D721Med (cell line): Measurements from ENCODE around the gene DZIP3.

Experiments
- DNase-seq: peaks from one replicate; pipeline ENCODE4 v3.0.0; 2011; ENCODE audit warnings: low spot score; ENCODE audit not compliant: insufficient read length
- FAIRE-seq: peaks from 2 replicates; lab custom pipeline; 2011; peaks lifted over from hg19 to GRCh38; lab: Jason Lieb, UNC
- CTCF ChIP-seq: IDR thresholded peaks from 2 replicates; pipeline ENCODE4 v1.5.1; 2012; ENCODE audit warnings: mild to moderate bottlenecking, control low read depth; ENCODE audit not compliant: insufficient read depth; ENCODE audit errors: missing control alignments

Gene DZIP3

DNA sequence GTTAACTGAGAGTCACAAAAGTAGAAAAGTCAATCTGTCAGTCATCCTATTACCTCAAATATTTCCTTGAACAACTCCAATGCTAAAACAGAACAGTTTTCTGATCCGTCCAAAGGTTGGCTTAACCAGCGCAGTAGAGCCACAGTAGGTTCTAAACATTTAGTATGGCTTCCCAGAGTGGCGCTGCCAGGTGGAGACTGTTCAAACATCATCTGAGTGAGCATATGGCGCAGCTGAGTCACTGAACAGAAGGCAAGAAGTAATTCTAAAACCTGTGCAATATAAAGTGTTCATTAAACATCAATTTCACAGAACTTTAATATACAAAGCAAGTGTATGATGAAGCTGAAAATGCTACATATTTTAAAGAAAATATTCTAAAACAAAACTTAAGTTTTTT, 20.2 kb upstream of the DZIP3 start:
- no peak for DNase-seq
- no peak for FAIRE-seq
- no peak for TF ChIP-seq CTCF

DNA sequence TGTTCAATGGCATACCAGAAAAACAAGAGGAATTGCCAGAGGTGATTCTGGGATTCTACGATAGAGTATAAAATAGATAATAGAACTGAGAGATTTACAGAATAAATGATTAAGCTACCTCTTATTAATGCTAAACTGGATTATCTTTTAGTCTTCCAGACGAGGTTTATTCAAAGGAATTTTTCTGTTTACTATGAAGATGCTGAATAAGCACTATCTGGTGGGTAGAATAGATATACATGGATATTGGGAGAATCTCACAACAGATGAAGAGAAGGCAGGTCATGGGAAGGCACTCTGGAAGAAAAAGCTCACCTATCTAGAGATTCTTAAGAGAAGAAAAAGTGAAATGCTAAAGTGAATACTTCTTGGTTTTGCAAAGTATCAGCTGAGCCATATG, 11.5 kb upstream of the DZIP3 start:
- DNase-seq (no peak), FAIRE-seq (no peak)
- no peak for TF ChIP-seq CTCF

DNA sequence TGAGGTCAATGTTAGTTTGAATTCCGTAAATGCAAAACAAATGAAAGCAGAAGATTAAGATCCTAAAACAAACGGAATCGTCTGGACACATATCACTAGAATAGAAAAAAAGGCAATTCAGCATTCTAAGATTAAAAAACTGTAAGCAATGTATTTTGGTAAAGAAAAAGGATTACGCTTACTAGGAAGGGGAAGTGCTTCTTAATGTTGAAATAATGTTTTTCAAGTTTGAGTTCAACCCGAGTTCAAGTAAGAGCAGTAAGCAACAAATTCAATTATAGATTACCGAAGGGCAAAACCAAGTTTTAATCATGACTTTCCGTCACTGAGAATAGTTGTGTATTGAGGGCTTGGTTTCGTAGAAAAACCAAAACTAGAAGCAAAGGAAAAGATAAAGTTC, 921 bp upstream of the DZIP3 start:
- FAIRE-seq: no peak
- TF ChIP-seq CTCF: no peak
- no peak for DNase-seq

- no peak for TF ChIP-seq CTCF
- no peak for DNase-seq
- peak; percentile 48 for FAIRE-seq
Measured at GRCh38 chr3:108589998-108590323, 439 bp downstream of the DZIP3 start.

GRCh38 chr3:108590460-108590859, 938 bp downstream of the DZIP3 start:
- DNase-seq (no peak), FAIRE-seq (no peak)
- TF ChIP-seq CTCF: no peak

- DNase-seq (no peak), FAIRE-seq (no peak)
- TF ChIP-seq CTCF: no peak
Measured at GRCh38 chr3:108595321-108595720, 5.8 kb downstream of the DZIP3 start.

GRCh38 chr3:108598375-108598774, 8.9 kb downstream of the DZIP3 start:
- FAIRE-seq (no peak), DNase-seq (no peak)
- no peak for TF ChIP-seq CTCF
